ENCODE data around the gene ZBTB12. TPM values are rescaled to one million over a fixed set of nuclear protein-coding genes. Genes with fewer than 3 reads are reported as not detected.

The ZBTB12 gene
- total RNA-seq, 2 experiments from 2014 or later = 0.28 to 0.33 TPM

- no peaks in the 10 kb centered on the region for H3K9me3 Mint-ChIP-seq
- TF ChIP-seq CTCF (IDR thresholded peaks at IDR 0.05) = no peak
- H3K4me1 Mint-ChIP-seq (ENCODE audit: low read depth) = no peaks in the 10 kb centered on the region
- Histone ChIP-seq H3K27me3 (ENCODE audit: control insufficient read depth in 1 of 2, insufficient read depth in 2 of 2, low read length in 2 of 2) (no peaks in the 10 kb centered on the region), H3K36me3 (ENCODE audit: insufficient read depth, low read length) (peaks cover 89% of the 10 kb centered on the region), H3K4me3 (ENCODE audit: low read length) (no peak overlapping the region), H3K4me1 (ENCODE audit: insufficient read depth, low read length) (peaks cover 8% of the 10 kb centered on the region), H3K27ac (ENCODE audit: low read depth in 1 of 2, low read length in 2 of 2) (no peak overlapping the region), H3K9me3 (ENCODE audit: control insufficient read depth in 1 of 2, insufficient read depth in 1 of 2, low read length in 2 of 2) (no peaks in the 10 kb centered on the region)
- no peak for DNase-seq
- no peak overlapping the region for H3K27ac Mint-ChIP-seq
- ChIA-PET CTCF (no interaction called here), POLR2A (no interaction called here)
- H3K36me3 Mint-ChIP-seq (ENCODE audit: low read depth) = peaks cover 88% of the 10 kb centered on the region
- no peaks in the 10 kb centered on the region for H3K27me3 Mint-ChIP-seq
- ATAC-seq (ENCODE audit: poor library complexity) = no peak
- intact Hi-C loops (cut with DNase I, micrococcal nuclease) = no loop called here
- H3K4me3 Mint-ChIP-seq = no peak overlapping the region
These were observed 17.3 kb downstream of the ZBTB12 start for GRCh38 chr6:31884528-31885035.

GRCh38 chr6:31883676-31884075 is 18.2 kb downstream of the ZBTB12 start:
- no peak for TF ChIP-seq CTCF (IDR thresholded peaks at IDR 0.05)
- no peaks in the 10 kb centered on the region for H3K9me3 ChIP-seq (ENCODE audit: control insufficient read depth in 1 of 2, insufficient read depth in 1 of 2, low read length in 2 of 2)
- no peak overlapping the region for H3K27ac ChIP-seq (ENCODE audit: low read depth in 1 of 2, low read length in 2 of 2)
- H3K9me3 Mint-ChIP-seq = no peaks in the 10 kb centered on the region
- intact Hi-C loops (cut with DNase I, micrococcal nuclease) = no loop called here
- peaks cover 82% of the 10 kb centered on the region for H3K36me3 ChIP-seq (ENCODE audit: insufficient read depth, low read length)
- no peaks in the 10 kb centered on the region for H3K4me1 Mint-ChIP-seq (ENCODE audit: low read depth)
- H3K27me3 ChIP-seq (ENCODE audit: control insufficient read depth in 1 of 2, insufficient read depth in 2 of 2, low read length in 2 of 2) = no peaks in the 10 kb centered on the region
- DNase-seq (no peak), ATAC-seq (ENCODE audit: poor library complexity) (no peak)
- H3K4me3 ChIP-seq (ENCODE audit: low read length) = no peak overlapping the region
- H3K36me3 Mint-ChIP-seq (ENCODE audit: low read depth) = peaks cover 82% of the 10 kb centered on the region
- POLR2A ChIA-PET = no interaction called here
- no peak overlapping the region for H3K27ac Mint-ChIP-seq
- H3K4me1 ChIP-seq (ENCODE audit: insufficient read depth, low read length) = peaks cover 2% of the 10 kb centered on the region
- CTCF ChIA-PET = interaction anchor here (0.5 kb wide), 1 partner anchor 484 kb away, joined by 3 read pairs; no protein-coding TSS in a partner anchor
- H3K4me3 Mint-ChIP-seq = no peak overlapping the region
- H3K27me3 Mint-ChIP-seq = no peaks in the 10 kb centered on the region

- peaks cover 68% of the 10 kb centered on the region for H3K36me3 ChIP-seq (ENCODE audit: insufficient read depth, low read length)
- intact Hi-C loops (cut with DNase I, micrococcal nuclease) = no loop called here
- ChIA-PET POLR2A (no interaction called here), CTCF (no interaction called here)
- Mint-ChIP-seq H3K4me3 (no peak overlapping the region), H3K4me1 (ENCODE audit: low read depth) (no peaks in the 10 kb centered on the region), H3K36me3 (ENCODE audit: low read depth) (peaks cover 75% of the 10 kb centered on the region), H3K27me3 (no peaks in the 10 kb centered on the region), H3K9me3 (no peaks in the 10 kb centered on the region), H3K27ac (no peak overlapping the region)
- no peaks in the 10 kb centered on the region for H3K9me3 ChIP-seq (ENCODE audit: control insufficient read depth in 1 of 2, insufficient read depth in 1 of 2, low read length in 2 of 2)
- DNase-seq = no peak
- H3K4me3 ChIP-seq (ENCODE audit: low read length) = no peak overlapping the region
- no peak for ATAC-seq (ENCODE audit: poor library complexity)
- no peak for TF ChIP-seq CTCF (IDR thresholded peaks at IDR 0.05)
- no peak overlapping the region for H3K27ac ChIP-seq (ENCODE audit: low read depth in 1 of 2, low read length in 2 of 2)
- no peaks in the 10 kb centered on the region for H3K27me3 ChIP-seq (ENCODE audit: control insufficient read depth in 1 of 2, insufficient read depth in 2 of 2, low read length in 2 of 2)
- no peaks in the 10 kb centered on the region for H3K4me1 ChIP-seq (ENCODE audit: insufficient read depth, low read length)
These were observed 19.5 kb downstream of the ZBTB12 start for GRCh38 chr6:31882344-31882743.

All from CD4-positive, alpha-beta T cell (primary cell).